GM18502 (cell line): ENCODE data around the gene P4HA2.

Experiments
- ATAC-seq: cut with Tn5 transposase; IDR thresholded peaks from one replicate; pipeline ENCODE4 v1.9.1; 2021; ENCODE audit warnings: mild to moderate bottlenecking; ENCODE audit not compliant: unreplicated experiment, poor library complexity

The P4HA2 gene

GRCh38 chr5:132226516-132227234 lies 978 bp downstream of the P4HA2 start:
- ATAC-seq: no peak

- ATAC-seq: no peak
These were observed 2.3 kb downstream of the P4HA2 start for GRCh38 chr5:132225165-132226032.

GRCh38 chr5:132224716-132225115 lies 2.9 kb downstream of the P4HA2 start:
- no peak for ATAC-seq

GRCh38 chr5:132223861-132224260 lies 3.8 kb downstream of the P4HA2 start:
- no peak for ATAC-seq

- ATAC-seq: peak; percentile 81
These were observed 5.0 kb downstream of the P4HA2 start for GRCh38 chr5:132222649-132223038.

GRCh38 chr5:132221781-132222648 lies 5.6 kb downstream of the P4HA2 start:
- no peak for ATAC-seq

- no peak for ATAC-seq
These were observed 7.2 kb downstream of the P4HA2 start for GRCh38 chr5:132220491-132220890.

- no peak for ATAC-seq
These were observed 7.7 kb downstream of the P4HA2 start for GRCh38 chr5:132219981-132220380.

- no peak for ATAC-seq
These were observed 8.2 kb downstream of the P4HA2 start for GRCh38 chr5:132219289-132219970.

GRCh38 chr5:132218321-132218720 lies 9.3 kb downstream of the P4HA2 start:
- ATAC-seq: no peak

GRCh38 chr5:132215329-132215728 lies 12.3 kb downstream of the P4HA2 start:
- ATAC-seq: no peak

- no peak for ATAC-seq
These were observed 13.2 kb downstream of the P4HA2 start for GRCh38 chr5:132214491-132214890.

- no peak for ATAC-seq
These were observed 14.0 kb downstream of the P4HA2 start for GRCh38 chr5:132213666-132214065.

GRCh38 chr5:132211787-132212186 lies 15.9 kb downstream of the P4HA2 start:
- no peak for ATAC-seq

GRCh38 chr5:132210944-132211343 lies 16.7 kb downstream of the P4HA2 start:
- no peak for ATAC-seq

GRCh38 chr5:132209901-132210545 lies 17.6 kb downstream of the P4HA2 start:
- ATAC-seq: no peak

- ATAC-seq: no peak
These were observed 18.5 kb downstream of the P4HA2 start for GRCh38 chr5:132209131-132209530.

- no peak for ATAC-seq
These were observed 19.9 kb downstream of the P4HA2 start for GRCh38 chr5:132207778-132208177.

- no peak for ATAC-seq
These were observed 20.9 kb downstream of the P4HA2 start for GRCh38 chr5:132206782-132207181.
